Suprapubic skin (tissue), 4 donors: Measurements from ENCODE around the gene BRD9. TPM values are rescaled to one million over a fixed set of nuclear protein-coding genes. Genes with fewer than 3 reads are reported as not detected.

ENCODE experiments used
- DNase-seq, 2 donors: peaks; one replicate each; pipeline ENCODE4 v3.0.0-alpha.2; 2019; ENCODE audit warnings: low spot score in 2 of 2
- H3K27ac ChIP-seq: fragments of 200-600 bp; sonication (generic); one replicate; pipeline ENCODE4 v1.5.1; 2019
- H3K27me3 ChIP-seq: fragments of 200-600 bp; sonication (generic); one replicate; pipeline ENCODE4 v1.5.1; 2019
- H3K36me3 ChIP-seq: fragments of 200-600 bp; sonication (generic); one replicate; pipeline ENCODE4 v1.5.1; 2019
- H3K4me1 ChIP-seq: fragments of 200-600 bp; sonication (generic); one replicate; pipeline ENCODE4 v1.5.1; 2019
- H3K4me3 ChIP-seq: fragments of 200-600 bp; sonication (generic); one replicate; pipeline ENCODE4 v1.5.1; 2019; ENCODE audit warnings: mild to moderate bottlenecking
- H3K9me3 ChIP-seq: fragments of 200-600 bp; sonication (generic); one replicate; pipeline ENCODE4 v1.5.1; 2019
- CTCF ChIP-seq, 2 donors: fragments of 200-600 bp in 1 of 2; fragments of 450-650 bp in 1 of 2; sonication (generic) in 1 of 2; IDR thresholded peaks; one replicate each; pipeline ENCODE4 v1.5.1; 2016 to 2019; ENCODE audit warnings: antibody characterized with exemption in 2 of 2, mild to moderate bottlenecking in 1 of 2, moderate library complexity in 1 of 2
- EP300 ChIP-seq: sonication (generic); formaldehyde crosslinking; IDR thresholded peaks from one replicate; pipeline ENCODE4 v1.6.1; 2017; ENCODE audit warnings: antibody characterized with exemption
- POLR2A ChIP-seq, 2 donors: fragments of 450-650 bp; IDR thresholded peaks; one replicate each; pipeline ENCODE4 v1.6.1; 2017; ENCODE audit warnings: antibody characterized with exemption in 2 of 2, mild to moderate bottlenecking in 2 of 2, moderate library complexity in 2 of 2
- POLR2AphosphoS5 ChIP-seq, 3 donors: sonication (generic); formaldehyde crosslinking; IDR thresholded peaks; one replicate each; pipeline ENCODE4 v1.6.1; 2017; ENCODE audit warnings: antibody characterized with exemption in 3 of 3
- WGBS: methylation state at CpG from one replicate; pipeline ENCODE4 v1.1.5; 2018; 5-methylcytosine and 5-hydroxymethylcytosine counted together
- total RNA-seq, 4 donors: library from RNA; depleted of rRNA; stranded (reverse); fragments of >200 nt; gene quantifications; one replicate each; pipeline ENCODE4 v1.1.0, GENCODE V29; 2016

Gene BRD9
- total RNA-seq, 4 donors from 2014 or later: 25.2 to 73.0 (median 38.8) TPM

- Histone ChIP-seq H3K4me3 (no peak overlapping the region), H3K4me1 (peaks cover 2% of the 10 kb centered on the region), H3K27ac (no peak overlapping the region), H3K36me3 (no peaks in the 10 kb centered on the region), H3K9me3 (no peaks in the 10 kb centered on the region), H3K27me3 (no peaks in the 10 kb centered on the region)
- 88% methylated on average over 16 of the region's 16 CpGs for WGBS
- peak in 1 of 2 donors; percentile 49 for DNase-seq
- TF ChIP-seq POLR2A (IDR thresholded peaks at IDR 0.05) (no peak), EP300 (no peak), CTCF (IDR thresholded peaks at IDR 0.05) (no peak), POLR2AphosphoS5 (IDR thresholded peaks at IDR 0.05) (no peak)
These were observed 9.7 kb upstream of the BRD9 start for GRCh38 chr5:902129-902916.

- no peaks in the 10 kb centered on the region for H3K27me3 ChIP-seq
- no peak overlapping the region for H3K27ac ChIP-seq
- no peaks in the 10 kb centered on the region for H3K9me3 ChIP-seq
- H3K4me1 ChIP-seq: peaks cover 2% of the 10 kb centered on the region
- 81% methylated on average over 4 of the region's 4 CpGs for WGBS
- no peaks in the 10 kb centered on the region for H3K36me3 ChIP-seq
- no peak for TF ChIP-seq EP300
- TF ChIP-seq POLR2A (IDR thresholded peaks at IDR 0.05): no peak
- no peak for TF ChIP-seq CTCF (IDR thresholded peaks at IDR 0.05)
- TF ChIP-seq POLR2AphosphoS5 (IDR thresholded peaks at IDR 0.05): no peak
- no peak for DNase-seq
- no peak overlapping the region for H3K4me3 ChIP-seq
These were observed 8.2 kb upstream of the BRD9 start for GRCh38 chr5:900781-901180.

GRCh38 chr5:893711-894110, 1.1 kb upstream of the BRD9 start:
- Histone ChIP-seq H3K27me3 (no peaks in the 10 kb centered on the region), H3K36me3 (peaks cover 20% of the 10 kb centered on the region), H3K27ac (no peak overlapping the region), H3K4me3 (no peak overlapping the region), H3K4me1 (peaks cover 19% of the 10 kb centered on the region), H3K9me3 (no peaks in the 10 kb centered on the region)
- 84% methylated on average over 9 of the region's 9 CpGs for WGBS
- DNase-seq: peak in 1 of 2 donors; percentile 61
- TF ChIP-seq CTCF (IDR thresholded peaks at IDR 0.05) (no peak), POLR2AphosphoS5 (IDR thresholded peaks at IDR 0.05) (no peak), POLR2A (IDR thresholded peaks at IDR 0.05) (no peak), EP300 (no peak)

GRCh38 chr5:893137-893506, 521 bp upstream of the BRD9 start:
- no peaks in the 10 kb centered on the region for H3K27me3 ChIP-seq
- H3K4me3 ChIP-seq: peak overlapping the region; percentile 89
- no peaks in the 10 kb centered on the region for H3K9me3 ChIP-seq
- TF ChIP-seq POLR2AphosphoS5 (IDR thresholded peaks at IDR 0.05): no peak
- no peak for TF ChIP-seq CTCF (IDR thresholded peaks at IDR 0.05)
- TF ChIP-seq EP300: no peak
- no peak for TF ChIP-seq POLR2A (IDR thresholded peaks at IDR 0.05)
- no peak for DNase-seq
- H3K36me3 ChIP-seq: peaks cover 26% of the 10 kb centered on the region
- H3K4me1 ChIP-seq: peaks cover 19% of the 10 kb centered on the region
- WGBS: no CpG with 5 or more reads among the region's 31 CpGs
- H3K27ac ChIP-seq: no peak overlapping the region

GRCh38 chr5:891837-892393, 686 bp downstream of the BRD9 start:
- TF ChIP-seq CTCF (IDR thresholded peaks at IDR 0.05) (no peak), POLR2AphosphoS5 (IDR thresholded peaks at IDR 0.05) (no peak), POLR2A (IDR thresholded peaks at IDR 0.05) (no peak), EP300 (no peak)
- peaks cover 38% of the 10 kb centered on the region for H3K36me3 ChIP-seq
- H3K27me3 ChIP-seq: no peaks in the 10 kb centered on the region
- no peaks in the 10 kb centered on the region for H3K9me3 ChIP-seq
- peaks cover 19% of the 10 kb centered on the region for H3K4me1 ChIP-seq
- 22% methylated on average over 19 of the region's 25 CpGs for WGBS
- peak in 1 of 2 donors; percentile 59 for DNase-seq
- peak overlapping the region; percentile 86 for H3K27ac ChIP-seq
- H3K4me3 ChIP-seq: peak overlapping the region; percentile 89
